Measurements from ENCODE around the gene NLRP9. TPM values are rescaled to one million over a fixed set of nuclear protein-coding genes. Genes with fewer than 3 reads are reported as not detected.

The NLRP9 gene
- total RNA-seq, 2 donors from 2014 or later = not detected

DNA sequence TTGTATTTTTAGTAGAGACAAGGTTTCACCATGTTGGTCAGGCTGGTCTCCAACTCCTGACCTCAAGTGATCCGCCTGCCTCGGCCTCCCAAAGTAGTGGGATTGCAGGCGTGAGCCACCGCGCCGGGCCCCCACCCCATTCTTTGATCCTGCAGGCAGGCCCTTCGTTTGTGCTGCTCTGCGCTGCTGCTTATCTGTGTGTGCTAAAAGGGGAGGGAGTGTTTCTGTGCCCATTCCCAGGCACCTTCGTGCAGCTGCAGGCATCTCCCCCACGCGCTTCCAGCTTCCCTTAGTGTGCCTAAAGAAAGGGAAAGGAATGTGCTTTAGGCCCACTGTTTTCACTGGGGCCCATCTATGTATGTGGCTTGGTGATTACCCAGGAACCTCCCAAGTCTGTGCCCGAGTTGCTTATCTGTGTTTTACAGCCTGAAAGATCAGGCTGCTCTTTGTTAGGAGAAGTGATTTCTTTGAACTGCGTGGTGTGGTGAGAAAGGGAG is 36.0 kb downstream of the NLRP9 start:
- Histone ChIP-seq H3K27ac (no peak overlapping the region), H3K4me1 (ENCODE audit: control insufficient read depth in 1 of 2, low read depth in 2 of 2) (no peaks in the 10 kb centered on the region), H3K36me3 (peaks cover 3% of the 10 kb centered on the region), H3K9me3 (no peaks in the 10 kb centered on the region), H3K27me3 (replicated peaks; ENCODE audit: insufficient read depth) (no peaks in the 10 kb centered on the region), H3K4me3 (no peak overlapping the region)
- DNase-seq (ENCODE audit: low spot score) (no peak), ATAC-seq (ENCODE audit: insufficient number of reproducible peaks, low FRiP score, low read depth) (no peak)
- TF ChIP-seq, protein P1, sequence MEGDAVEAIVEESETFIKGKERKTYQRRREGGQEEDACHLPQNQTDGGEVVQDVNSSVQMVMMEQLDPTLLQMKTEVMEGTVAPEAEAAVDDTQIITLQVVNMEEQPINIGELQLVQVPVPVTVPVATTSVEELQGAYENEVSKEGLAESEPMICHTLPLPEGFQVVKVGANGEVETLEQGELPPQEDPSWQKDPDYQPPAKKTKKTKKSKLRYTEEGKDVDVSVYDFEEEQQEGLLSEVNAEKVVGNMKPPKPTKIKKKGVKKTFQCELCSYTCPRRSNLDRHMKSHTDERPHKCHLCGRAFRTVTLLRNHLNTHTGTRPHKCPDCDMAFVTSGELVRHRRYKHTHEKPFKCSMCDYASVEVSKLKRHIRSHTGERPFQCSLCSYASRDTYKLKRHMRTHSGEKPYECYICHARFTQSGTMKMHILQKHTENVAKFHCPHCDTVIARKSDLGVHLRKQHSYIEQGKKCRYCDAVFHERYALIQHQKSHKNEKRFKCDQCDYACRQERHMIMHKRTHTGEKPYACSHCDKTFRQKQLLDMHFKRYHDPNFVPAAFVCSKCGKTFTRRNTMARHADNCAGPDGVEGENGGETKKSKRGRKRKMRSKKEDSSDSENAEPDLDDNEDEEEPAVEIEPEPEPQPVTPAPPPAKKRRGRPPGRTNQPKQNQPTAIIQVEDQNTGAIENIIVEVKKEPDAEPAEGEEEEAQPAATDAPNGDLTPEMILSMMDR (IDR thresholded peaks at IDR 0.05) = no peak

DNA sequence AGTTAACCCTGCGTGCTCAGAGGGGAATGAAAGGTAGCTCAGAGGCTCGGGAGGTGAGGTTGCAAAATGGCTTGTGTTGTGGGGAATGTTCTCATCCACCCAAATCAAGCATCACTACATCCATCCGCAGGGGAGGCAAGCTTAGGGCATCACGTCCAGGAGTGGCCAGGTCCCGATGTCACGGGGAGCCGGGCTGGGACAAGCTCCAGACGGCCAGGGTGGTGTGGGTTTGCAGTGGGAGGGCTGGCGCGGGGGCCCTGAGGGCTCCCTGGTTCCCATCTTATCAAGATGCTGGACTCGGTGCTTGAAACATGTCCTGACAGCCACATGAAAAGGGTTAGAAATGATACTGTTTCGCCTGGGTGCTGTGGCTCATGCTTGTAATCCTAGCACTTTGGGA is 37.4 kb downstream of the NLRP9 start:
- no peak for ATAC-seq (ENCODE audit: insufficient number of reproducible peaks, low FRiP score, low read depth)
- no peak overlapping the region for H3K4me3 ChIP-seq

DNA sequence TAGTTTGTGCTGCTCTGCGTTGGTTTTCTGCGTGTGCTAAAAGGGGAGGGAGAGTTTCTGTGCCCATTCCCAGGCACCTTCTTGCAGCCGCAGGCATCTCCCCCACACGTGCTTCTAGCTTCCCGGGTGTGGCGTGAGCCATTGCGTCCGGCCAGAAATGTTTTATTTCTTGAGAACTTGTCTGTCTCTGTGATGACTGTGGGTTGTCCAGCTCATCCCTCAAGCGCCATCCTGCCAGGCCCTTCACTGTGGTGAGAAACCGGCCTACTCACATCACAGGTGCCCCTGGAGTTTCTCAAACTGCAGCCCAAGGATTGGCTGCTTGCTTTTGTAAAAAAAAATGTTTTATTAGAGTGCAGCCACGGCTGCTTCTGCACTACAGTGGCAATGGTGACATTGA is 39.0 kb downstream of the NLRP9 start:
- no peaks in the 10 kb centered on the region for H3K9me3 ChIP-seq
- no peak overlapping the region for H3K4me3 ChIP-seq
- no peak for DNase-seq (ENCODE audit: low spot score)
- no peaks in the 10 kb centered on the region for H3K27me3 ChIP-seq (replicated peaks; ENCODE audit: insufficient read depth)
- H3K27ac ChIP-seq = no peak overlapping the region
- H3K36me3 ChIP-seq = peaks cover 27% of the 10 kb centered on the region
- TF ChIP-seq, protein P1 (IDR thresholded peaks at IDR 0.05) = no peak
- H3K4me1 ChIP-seq (ENCODE audit: control insufficient read depth in 1 of 2, low read depth in 2 of 2) = no peaks in the 10 kb centered on the region
- no peak for ATAC-seq (ENCODE audit: insufficient number of reproducible peaks, low FRiP score, low read depth)

More for the DNA sequence above, 37.4 kb downstream of the NLRP9 start:
- TF ChIP-seq, protein P1 (IDR thresholded peaks at IDR 0.05) = no peak
- Histone ChIP-seq H3K4me1 (ENCODE audit: control insufficient read depth in 1 of 2, low read depth in 2 of 2) (no peaks in the 10 kb centered on the region), H3K9me3 (no peaks in the 10 kb centered on the region), H3K27ac (no peak overlapping the region), H3K36me3 (peaks cover 11% of the 10 kb centered on the region), H3K27me3 (replicated peaks; ENCODE audit: insufficient read depth) (no peaks in the 10 kb centered on the region)
- no peak for DNase-seq (ENCODE audit: low spot score)

DNA sequence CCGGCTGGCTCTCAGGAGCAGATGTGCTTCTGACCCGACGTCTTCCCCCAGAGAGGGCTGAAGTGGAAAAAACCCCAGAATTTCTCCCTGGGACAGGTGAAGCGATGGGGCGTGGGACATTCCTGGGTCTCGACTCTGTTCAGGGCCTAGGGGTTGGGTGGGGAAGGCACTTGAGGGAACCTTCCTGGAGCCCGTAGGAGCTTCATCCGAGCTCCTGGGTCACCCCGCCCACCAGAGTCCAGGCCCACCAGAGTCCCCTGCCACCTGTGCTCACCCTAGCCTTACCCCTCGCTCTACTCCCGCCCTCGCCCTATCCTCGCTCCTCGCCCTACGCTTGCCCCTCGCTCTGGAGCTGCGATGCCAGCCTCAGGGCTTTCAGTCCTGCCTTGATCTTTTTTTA is 39.9 kb downstream of the NLRP9 start:
- Histone ChIP-seq H3K4me3 (no peak overlapping the region), H3K36me3 (peaks cover 34% of the 10 kb centered on the region), H3K4me1 (ENCODE audit: control insufficient read depth in 1 of 2, low read depth in 2 of 2) (no peaks in the 10 kb centered on the region), H3K27ac (no peak overlapping the region), H3K27me3 (replicated peaks; ENCODE audit: insufficient read depth) (no peaks in the 10 kb centered on the region), H3K9me3 (no peaks in the 10 kb centered on the region)
- DNase-seq (ENCODE audit: low spot score) (no peak), ATAC-seq (ENCODE audit: insufficient number of reproducible peaks, low FRiP score, low read depth) (no peak)
- TF ChIP-seq, protein P1 (IDR thresholded peaks at IDR 0.05) = no peak

DNA sequence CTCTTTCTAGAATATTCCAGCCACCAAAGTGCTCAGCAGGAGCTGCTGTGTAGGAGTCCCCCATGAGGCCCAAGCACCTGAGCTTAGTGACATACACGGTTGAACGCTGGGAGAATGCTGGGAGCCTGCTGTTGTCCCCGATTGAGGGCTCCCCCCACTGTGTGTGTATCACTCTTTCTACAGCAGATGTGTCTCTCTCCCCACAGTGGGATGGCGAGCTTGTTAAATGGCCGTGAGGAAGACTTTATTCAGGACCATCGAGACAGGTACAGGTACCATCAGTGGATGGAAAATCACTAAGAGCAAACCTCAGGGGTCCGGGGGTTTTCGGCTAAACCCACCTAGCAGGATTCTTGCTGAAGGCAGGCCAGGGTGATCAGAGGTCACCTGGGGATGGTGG is 40.5 kb downstream of the NLRP9 start:
- no peaks in the 10 kb centered on the region for H3K4me1 ChIP-seq (ENCODE audit: control insufficient read depth in 1 of 2, low read depth in 2 of 2)
- TF ChIP-seq, protein P1 (IDR thresholded peaks at IDR 0.05) = no peak
- H3K27me3 ChIP-seq (replicated peaks; ENCODE audit: insufficient read depth) = no peaks in the 10 kb centered on the region
- peaks cover 38% of the 10 kb centered on the region for H3K36me3 ChIP-seq
- no peak for DNase-seq (ENCODE audit: low spot score)
- no peak overlapping the region for H3K4me3 ChIP-seq
- no peak for ATAC-seq (ENCODE audit: insufficient number of reproducible peaks, low FRiP score, low read depth)
- H3K9me3 ChIP-seq = no peaks in the 10 kb centered on the region
- no peak overlapping the region for H3K27ac ChIP-seq
